ENCODE measurements around the gene FRS2. TPM values are rescaled to one million over a fixed set of nuclear protein-coding genes. Genes with fewer than 3 reads are reported as not detected.

Gene FRS2
- total and polyA plus RNA-seq, 9 donors = 15.5 to 64.2 (median 43.2) TPM

GRCh38 chr12:69508091-69508490, 37.9 kb downstream of the FRS2 start:
- H3K27me3 ChIP-seq = no peaks in the 10 kb centered on the region
- TF ChIP-seq POLR2A (IDR thresholded peaks at IDR 0.05) (no peak), CTCF (IDR thresholded peaks at IDR 0.05) (no peak), EP300 (IDR thresholded peaks at IDR 0.05) (no peak)
- intact Hi-C loops (cut with DNase I) = no loop called here
- no peaks in the 10 kb centered on the region for H3K36me3 ChIP-seq
- H3K27ac ChIP-seq = no peak overlapping the region
- no peak for DNase-seq
- 72 to 91% (median 77%) methylated on average over 1 of the region's 1 CpG for WGBS, 3 donors
- H3K4me1 ChIP-seq (ENCODE audit: insufficient read depth) = peaks cover 8% of the 10 kb centered on the region
- H3K4me3 ChIP-seq = no peak overlapping the region
- no peaks in the 10 kb centered on the region for H3K9me3 ChIP-seq

- no peak for DNase-seq
- H3K4me1 ChIP-seq (ENCODE audit: insufficient read depth) = peaks cover 8% of the 10 kb centered on the region
- H3K27ac ChIP-seq = no peak overlapping the region
- H3K27me3 ChIP-seq = no peaks in the 10 kb centered on the region
- H3K4me3 ChIP-seq = no peak overlapping the region
- WGBS, 3 donors = 80 to 86% (median 81%) methylated on average over 1 of the region's 1 CpG
- intact Hi-C loops (cut with DNase I) = no loop called here
- no peaks in the 10 kb centered on the region for H3K36me3 ChIP-seq
- no peak for TF ChIP-seq POLR2A (IDR thresholded peaks at IDR 0.05)
- TF ChIP-seq CTCF (IDR thresholded peaks at IDR 0.05) = no peak
- no peak for TF ChIP-seq EP300 (IDR thresholded peaks at IDR 0.05)
- no peaks in the 10 kb centered on the region for H3K9me3 ChIP-seq
Measured at GRCh38 chr12:69508621-69509020, 38.4 kb downstream of the FRS2 start.

- Histone ChIP-seq H3K9me3 (no peaks in the 10 kb centered on the region), H3K36me3 (no peaks in the 10 kb centered on the region), H3K4me3 (no peak overlapping the region), H3K4me1 (ENCODE audit: insufficient read depth) (peaks cover 11% of the 10 kb centered on the region), H3K27me3 (no peaks in the 10 kb centered on the region), H3K27ac (no peak overlapping the region)
- 43 to 66% (median 47%) methylated on average over 1 of the region's 1 CpG for WGBS, 3 donors
- intact Hi-C loops (cut with DNase I) = no loop called here
- TF ChIP-seq EP300 (IDR thresholded peaks at IDR 0.05) (no peak), POLR2A (IDR thresholded peaks at IDR 0.05) (no peak), CTCF (IDR thresholded peaks at IDR 0.05) (no peak)
- DNase-seq = no peak
Measured at GRCh38 chr12:69509308-69509736, 39.1 kb downstream of the FRS2 start.

- H3K4me3 ChIP-seq = no peak overlapping the region
- H3K36me3 ChIP-seq = no peaks in the 10 kb centered on the region
- H3K27me3 ChIP-seq = no peaks in the 10 kb centered on the region
- TF ChIP-seq POLR2A (IDR thresholded peaks at IDR 0.05) (no peak), EP300 (IDR thresholded peaks at IDR 0.05) (no peak), CTCF (IDR thresholded peaks at IDR 0.05) (no peak)
- peaks cover 14% of the 10 kb centered on the region for H3K4me1 ChIP-seq (ENCODE audit: insufficient read depth)
- H3K27ac ChIP-seq = no peak overlapping the region
- intact Hi-C loops (cut with DNase I) = no loop called here
- H3K9me3 ChIP-seq = no peaks in the 10 kb centered on the region
- WGBS, 3 donors = 13 to 25% (median 15%) methylated on average over 5 of the region's 5 CpGs
- no peak for DNase-seq
Measured at GRCh38 chr12:69509904-69510827, 40.0 kb downstream of the FRS2 start.

Measured in ovary (tissue), 9 donors.